Measurements from ENCODE around the gene BCL11A. TPM values are rescaled to one million over a fixed set of nuclear protein-coding genes. Genes with fewer than 3 reads are reported as not detected.
A peak's percentile ranks its signal among the peaks of the same experiment; 100 is the strongest.

The BCL11A gene
- total RNA-seq, 1 experiment from 2014 or later = 15.6 TPM

DNA sequence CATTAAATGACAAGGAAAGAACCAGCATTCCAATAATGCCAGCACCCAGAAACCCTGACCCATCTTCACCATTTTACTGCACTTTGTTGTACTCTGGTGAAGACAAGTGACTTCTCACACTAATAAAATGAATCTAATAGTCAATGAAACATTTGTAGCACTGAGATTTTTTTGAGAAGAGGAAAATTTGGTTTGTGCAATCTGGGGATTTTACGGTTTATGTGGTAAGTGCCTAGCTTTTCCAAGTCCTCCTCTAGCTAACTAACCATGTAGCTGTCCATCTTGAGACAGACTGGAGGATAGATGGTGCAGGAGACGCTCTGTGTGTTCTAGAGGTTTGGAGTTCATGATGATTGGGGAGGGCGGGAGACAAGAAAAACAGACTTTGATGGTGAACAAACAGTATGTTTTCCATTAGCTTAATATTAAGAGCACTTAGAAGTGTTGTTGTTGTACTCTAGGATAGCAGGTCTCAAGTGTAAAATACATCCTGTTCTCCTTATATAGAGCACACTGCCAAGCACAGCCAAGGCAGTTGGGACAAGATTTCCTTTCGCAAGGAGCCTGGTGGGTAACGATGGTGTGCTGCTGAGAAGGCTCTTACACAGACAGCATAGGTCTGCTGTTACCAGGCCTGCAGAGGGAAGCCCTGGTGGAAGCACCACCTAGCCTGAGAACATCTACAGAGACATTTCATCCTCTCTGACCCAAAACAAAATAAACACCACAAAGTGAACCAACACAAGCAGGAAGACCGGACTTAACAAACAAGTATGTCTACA lies 83.7 kb downstream of the BCL11A start:
- DNase-seq (ENCODE audit: low read depth) = no peak

GRCh38 chr2:60468382-60469085 lies 84.9 kb downstream of the BCL11A start:
- DNase-seq (ENCODE audit: low read depth) = peak; percentile 32

DNA sequence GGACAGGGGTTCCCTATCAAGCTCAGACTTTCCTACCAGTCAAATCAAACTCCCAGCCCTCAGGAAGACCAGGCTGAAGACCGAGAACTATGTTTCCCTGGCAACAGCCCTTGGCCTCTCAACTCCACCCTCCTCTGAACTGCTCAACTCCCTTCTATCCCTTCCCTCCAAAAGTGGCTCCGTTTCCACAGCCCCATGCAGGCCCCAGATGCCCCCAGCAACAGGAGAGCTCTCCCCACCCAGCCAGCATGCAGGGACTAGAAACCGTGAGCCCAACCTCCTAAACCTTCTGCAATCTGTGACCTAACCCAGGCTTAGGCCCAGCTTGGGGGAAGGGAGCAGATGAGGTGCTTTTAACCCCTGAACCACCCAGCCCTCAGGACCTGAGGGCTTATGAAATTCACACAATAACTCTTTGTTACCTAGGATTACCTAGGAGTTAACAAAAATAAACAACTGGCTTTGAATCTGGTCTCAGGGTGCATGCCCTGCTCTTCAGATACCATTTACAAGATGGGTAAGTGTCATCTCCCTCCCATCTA lies 87.2 kb downstream of the BCL11A start:
- DNase-seq (ENCODE audit: low read depth) = no peak

- no peak for DNase-seq (ENCODE audit: low read depth)
These were observed 87.7 kb downstream of the BCL11A start for GRCh38 chr2:60465736-60466135.

GRCh38 chr2:60463249-60463648 lies 90.2 kb downstream of the BCL11A start:
- DNase-seq (ENCODE audit: low read depth) = no peak

DNA sequence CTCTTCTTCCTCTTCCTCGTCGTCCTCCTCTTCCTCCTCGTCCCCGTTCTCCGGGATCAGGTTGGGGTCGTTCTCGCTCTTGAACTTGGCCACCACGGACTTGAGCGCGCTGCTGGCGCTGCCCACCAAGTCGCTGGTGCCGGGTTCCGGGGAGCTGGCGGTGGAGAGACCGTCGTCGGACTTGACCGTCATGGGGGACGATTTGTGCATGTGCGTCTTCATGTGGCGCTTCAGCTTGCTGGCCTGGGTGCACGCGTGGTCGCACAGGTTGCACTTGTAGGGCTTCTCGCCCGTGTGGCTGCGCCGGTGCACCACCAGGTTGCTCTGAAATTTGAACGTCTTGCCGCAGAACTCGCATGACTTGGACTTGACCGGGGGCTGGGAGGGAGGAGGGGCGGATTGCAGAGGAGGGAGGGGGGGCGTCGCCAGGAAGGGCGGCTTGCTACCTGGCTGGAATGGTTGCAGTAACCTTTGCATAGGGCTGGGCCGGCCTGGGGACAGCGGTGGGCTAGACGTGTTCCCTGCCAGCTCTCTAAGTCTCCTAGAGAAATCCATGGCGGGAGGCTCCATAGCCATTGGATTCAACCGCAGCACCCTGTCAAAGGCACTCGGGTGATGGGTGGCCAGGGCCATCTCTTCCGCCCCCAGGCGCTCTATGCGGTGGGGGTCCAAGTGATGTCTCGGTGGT lies 91.9 kb downstream of the BCL11A start:
- DNase-seq (ENCODE audit: low read depth) = no peak

GRCh38 chr2:60460577-60461420 lies 92.7 kb downstream of the BCL11A start:
- DNase-seq (ENCODE audit: low read depth) = no peak

DNA sequence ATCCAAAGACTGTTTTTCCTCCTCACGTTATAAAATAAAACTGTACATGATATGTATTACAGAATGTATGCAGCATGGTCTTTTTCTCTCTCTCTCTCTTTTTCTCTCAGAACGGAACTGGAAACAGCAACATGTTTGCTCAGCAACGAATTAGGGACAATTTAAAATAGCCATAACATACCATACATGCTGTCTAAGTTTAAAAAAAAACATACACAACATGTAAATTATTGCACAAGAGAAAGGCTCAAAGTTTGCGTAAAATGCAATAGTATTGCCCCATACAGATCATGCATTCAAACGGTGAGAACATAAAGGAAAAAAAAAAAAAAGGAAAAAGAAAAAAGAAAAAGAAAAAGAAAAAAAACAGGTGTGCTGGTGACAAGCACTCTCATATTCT lies 93.6 kb downstream of the BCL11A start:
- no peak for DNase-seq (ENCODE audit: low read depth)

DNA sequence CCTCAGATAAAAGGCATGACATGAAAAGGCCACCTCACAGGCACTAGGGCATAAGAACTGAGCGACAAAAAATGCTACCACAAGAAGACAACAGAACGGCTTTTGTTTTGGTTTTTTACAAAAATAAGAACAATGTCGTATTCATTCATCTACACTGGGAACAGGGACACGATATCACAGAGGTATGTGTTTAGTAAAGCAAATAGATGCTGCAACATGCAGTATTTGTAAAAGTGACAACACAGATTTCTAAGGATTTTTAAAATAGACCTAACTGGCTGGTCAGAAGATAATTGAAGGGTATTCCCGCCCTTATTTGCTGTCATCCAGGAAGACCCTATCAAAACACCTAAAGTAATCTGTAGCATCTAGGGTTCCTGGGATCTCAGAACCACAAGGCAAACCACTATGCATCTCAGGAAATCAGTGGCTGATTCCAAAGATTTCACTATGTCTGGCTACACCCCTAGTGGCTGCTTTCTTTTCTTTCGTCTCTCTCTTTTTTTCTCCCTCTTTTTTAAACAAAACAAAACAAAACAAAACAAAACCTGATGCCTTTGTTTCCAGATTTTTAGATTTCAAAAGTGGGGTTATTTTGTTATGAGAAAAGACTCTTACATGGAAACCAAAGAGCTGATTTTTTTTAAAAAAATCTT lies 97.2 kb downstream of the BCL11A start:
- DNase-seq (ENCODE audit: low read depth) = no peak

GRCh38 chr2:60453872-60454271 lies 99.6 kb downstream of the BCL11A start:
- no peak for DNase-seq (ENCODE audit: low read depth)

- DNase-seq (ENCODE audit: low read depth) = no peak
These were observed 100.2 kb downstream of the BCL11A start for GRCh38 chr2:60453301-60453700.

- DNase-seq (ENCODE audit: low read depth) = no peak
These were observed 103.0 kb downstream of the BCL11A start for GRCh38 chr2:60450488-60450887.

- DNase-seq (ENCODE audit: low read depth) = no peak
These were observed 105.5 kb downstream of the BCL11A start for GRCh38 chr2:60447943-60448342.

- no peak for DNase-seq (ENCODE audit: low read depth)
These were observed 106.8 kb downstream of the BCL11A start for GRCh38 chr2:60446413-60447267.

GRCh38 chr2:60445684-60446179 lies 107.7 kb downstream of the BCL11A start:
- no peak for DNase-seq (ENCODE audit: low read depth)

DNA sequence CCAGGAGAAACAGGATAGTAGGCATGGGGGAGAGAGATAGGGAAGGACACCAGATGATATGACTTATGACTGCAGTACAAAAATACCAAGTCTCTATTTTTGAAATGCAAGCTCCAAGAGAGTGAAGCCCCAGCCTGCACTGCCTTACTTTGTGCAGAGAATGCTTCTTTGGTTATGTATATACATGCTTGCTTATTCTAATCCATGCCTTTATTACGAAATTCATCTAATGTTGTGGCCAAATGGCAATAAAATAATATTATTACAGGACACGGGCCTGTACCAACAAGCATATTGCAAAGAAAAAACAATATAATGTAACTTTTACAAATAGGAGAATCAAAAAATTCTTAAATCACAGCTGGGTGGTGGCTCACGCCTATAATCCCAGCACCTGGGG lies 110.8 kb downstream of the BCL11A start:
- DNase-seq (ENCODE audit: low read depth) = no peak

- no peak for DNase-seq (ENCODE audit: low read depth)
These were observed 111.7 kb downstream of the BCL11A start for GRCh38 chr2:60441800-60442199.

- DNase-seq (ENCODE audit: low read depth) = no peak
These were observed 112.7 kb downstream of the BCL11A start for GRCh38 chr2:60440767-60441163.

- DNase-seq (ENCODE audit: low read depth) = no peak
These were observed 113.2 kb downstream of the BCL11A start for GRCh38 chr2:60440079-60440766.

Measured in HT1080 (cell line).